Right ventricle myocardium superior (tissue), 1 donor: Measurements from ENCODE around the gene LTO1. TPM values are rescaled to one million over a fixed set of nuclear protein-coding genes. Genes with fewer than 3 reads are reported as not detected.
"Not testable (repeated sequence)": the region's sequence is repeated elsewhere in the genome, so short reads cannot be mapped to it uniquely, and the experiment has no call there.

ENCODE experiments used
- ATAC-seq: fragments of 200-7000 bp; cut with Tn5 transposase; one replicate; pipeline ENCODE4 v1.9.1; 2020; ENCODE audit warnings: mild to moderate bottlenecking; ENCODE audit not compliant: poor library complexity
- DNase-seq: peaks from one replicate; pipeline ENCODE4 v3.0.0-alpha.2; 2020
- intact Hi-C: fragments of 100-400 bp; cut with DNase I; formaldehyde crosslinking; loops from one replicate; pipeline ENCODE4 v1.11.2; 2022
- total RNA-seq: library from RNA; stranded (reverse); fragmentation: NEBNext Ultra II Directional; extraction: Animal tissue kit (Norgen Biotek cat#: 25700); gene quantifications from one replicate; pipeline ENCODE4 v1.2.1, GENCODE V29; 2021
- donor health status: DM: no; HTN: yes; CAD: no; lungs with severe emphysema.

LTO1 gene
- total RNA-seq, 1 donor from 2014 or later: 7.3 TPM

DNA sequence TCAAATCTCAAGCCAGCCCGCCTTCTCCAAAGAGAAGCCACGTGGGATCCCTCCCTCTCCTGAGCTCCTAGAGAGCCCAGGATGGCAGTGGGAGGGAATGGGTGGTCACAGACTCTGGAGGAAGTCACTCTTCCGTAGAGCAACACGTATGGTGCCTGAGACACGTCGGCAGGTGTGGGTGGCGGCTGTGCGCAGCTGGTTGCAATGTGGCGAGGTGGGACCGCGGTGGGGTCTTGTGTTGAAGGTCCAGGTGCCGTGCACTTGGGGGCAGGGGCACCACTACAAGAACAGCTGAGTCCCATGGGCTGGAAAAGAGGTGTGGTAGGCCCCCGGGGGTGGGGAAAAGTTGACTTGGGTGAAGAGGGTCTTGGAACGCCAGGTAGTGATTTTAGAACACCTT is 47.6 kb downstream of the LTO1 start:
- ATAC-seq (no peak), DNase-seq (no peak)

DNA sequence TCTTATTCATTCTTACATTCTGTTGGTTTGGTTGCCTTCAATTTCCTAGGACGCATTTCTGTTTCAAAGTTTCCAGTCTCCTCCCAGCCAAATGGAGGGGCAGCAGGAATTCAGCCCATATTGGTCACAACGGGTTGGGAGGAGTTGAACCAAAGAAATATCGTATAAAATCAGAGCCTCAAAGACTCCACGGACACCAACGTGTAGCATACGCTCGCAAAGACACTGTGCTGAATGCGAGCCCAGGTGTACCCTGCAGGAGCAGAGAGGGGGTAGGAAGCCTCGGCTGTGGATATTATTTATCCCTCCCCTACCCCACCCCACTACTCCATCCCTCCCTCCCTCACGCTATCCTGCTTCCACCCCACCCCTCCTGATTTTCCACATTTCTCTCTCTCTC is 49.7 kb downstream of the LTO1 start:
- ATAC-seq (no peak), DNase-seq (no peak)
- intact Hi-C loops: no loop called here

More for the DNA sequence above, 47.6 kb downstream of the LTO1 start:
- intact Hi-C loops: no loop called here

DNA sequence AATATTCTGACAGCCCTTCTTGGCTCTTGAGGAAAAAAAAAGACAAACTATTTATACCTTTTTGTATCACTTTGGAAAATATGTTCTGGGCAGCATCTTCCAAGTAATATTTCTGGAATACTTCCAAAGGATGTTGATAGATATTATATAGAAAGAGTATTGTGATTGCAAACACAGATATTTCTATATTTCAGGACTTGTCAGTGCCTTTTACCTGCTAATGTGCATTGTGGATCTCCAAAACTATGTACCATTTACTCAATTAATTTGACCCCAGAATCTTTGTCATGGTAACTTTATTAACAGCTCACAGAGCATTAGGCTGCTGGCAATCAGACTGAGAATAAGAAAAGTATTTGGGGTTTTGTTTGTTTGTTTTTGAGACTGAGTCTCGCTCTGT is 50.9 kb downstream of the LTO1 start:
- ATAC-seq (no peak), DNase-seq (no peak)
- intact Hi-C loops: no loop called here

DNA sequence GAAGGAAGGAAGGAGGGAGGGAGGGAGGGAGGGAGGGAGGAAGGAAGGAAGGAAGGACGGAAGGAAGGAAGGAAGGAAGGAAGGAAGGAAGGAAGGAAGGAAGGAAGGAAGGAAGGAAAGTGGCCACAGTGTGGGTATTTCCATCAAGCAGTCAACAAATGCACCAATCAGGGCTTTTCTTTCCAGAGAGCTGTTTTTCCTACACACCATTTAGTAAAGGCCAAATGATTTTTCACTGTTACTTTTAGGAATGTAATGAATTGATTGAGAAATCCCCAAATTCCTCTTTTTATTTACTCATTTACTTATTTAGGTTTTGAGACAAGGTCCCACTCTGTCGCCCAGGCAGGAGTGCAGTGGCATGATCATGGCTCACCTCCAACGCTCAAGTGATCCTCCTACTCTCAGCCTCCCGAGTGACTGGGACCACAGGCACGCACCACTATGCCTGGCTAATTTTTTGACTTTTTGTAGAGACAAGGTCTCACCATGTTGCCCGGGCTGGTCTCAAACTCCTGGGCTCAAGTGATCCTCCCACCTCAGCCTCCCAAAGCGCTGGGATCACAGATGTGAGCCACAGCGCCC is 53.0 kb downstream of the LTO1 start:
- intact Hi-C loops, ATAC-seq, DNase-seq: not testable (repeated sequence)

DNA sequence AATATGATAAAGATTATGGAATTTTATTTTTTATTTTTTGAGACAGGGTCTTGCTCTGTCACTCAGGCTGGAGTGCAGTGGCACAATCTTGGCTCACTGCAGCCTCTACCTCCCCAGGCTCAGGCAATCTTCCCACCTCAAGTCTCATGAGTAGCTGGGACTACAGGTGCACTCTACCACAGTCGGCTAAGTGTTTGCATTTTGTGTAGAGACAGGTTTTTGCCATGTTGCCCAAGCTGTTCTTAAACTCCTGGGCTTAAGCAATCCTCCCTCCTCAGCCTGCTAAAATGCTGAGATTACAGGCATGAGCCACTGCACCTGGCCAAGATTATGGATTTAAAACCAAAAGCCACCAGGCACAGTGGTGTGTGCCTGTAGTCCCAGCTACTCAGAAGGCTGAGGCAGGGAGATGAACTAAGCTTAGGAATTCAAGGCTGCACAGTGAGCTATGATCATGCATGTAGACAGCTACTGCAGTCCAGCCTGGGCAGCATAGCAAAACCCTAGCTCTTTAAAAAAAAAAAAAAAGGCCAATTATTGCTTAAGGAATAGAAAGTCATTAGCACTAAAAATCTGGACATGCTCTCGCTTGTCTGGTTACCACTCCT is 54.4 kb downstream of the LTO1 start:
- no peak for DNase-seq
- no peak for ATAC-seq
- intact Hi-C loops: no loop called here

DNA sequence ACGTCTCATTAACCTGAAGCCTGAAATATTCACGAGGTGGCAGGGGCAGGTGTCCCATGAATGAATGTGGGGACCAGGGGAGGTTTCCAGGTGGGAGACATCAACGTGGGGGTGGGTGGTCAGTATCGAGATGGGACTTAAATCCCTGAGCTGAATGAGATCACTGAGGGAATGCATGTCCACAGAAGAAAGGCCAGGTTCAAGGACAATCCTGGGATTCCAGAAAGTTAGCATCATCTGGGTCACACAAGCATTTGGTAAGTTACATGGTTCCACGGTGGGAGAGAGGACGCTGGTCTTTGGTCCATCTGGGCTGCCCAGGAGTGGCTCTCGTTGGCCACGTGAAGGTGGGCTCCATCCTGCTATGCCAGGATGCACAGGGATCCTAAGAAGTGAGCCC is 56.9 kb downstream of the LTO1 start:
- ATAC-seq (no peak), DNase-seq (no peak)
- intact Hi-C loops: no loop called here

DNA sequence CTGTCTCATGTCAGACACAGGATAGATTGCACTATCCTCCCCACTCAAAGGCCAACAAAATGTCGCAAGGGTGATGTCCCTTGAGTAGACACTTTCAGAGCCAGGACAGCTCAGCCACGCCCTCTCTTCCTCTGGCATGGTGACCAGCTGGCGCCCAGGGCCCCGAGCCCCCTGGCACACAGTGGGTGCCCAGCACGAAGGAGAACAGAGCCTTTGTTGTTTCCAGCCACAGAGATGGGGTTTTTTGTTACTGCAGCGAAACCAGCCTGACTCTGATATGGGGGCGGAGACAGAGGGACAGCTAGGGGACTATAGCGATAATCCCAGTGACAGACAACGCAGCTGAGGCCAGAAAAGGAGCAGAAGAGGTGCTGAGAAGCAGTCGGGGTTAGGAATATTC is 57.5 kb downstream of the LTO1 start:
- intact Hi-C loops: no loop called here
- DNase-seq (no peak), ATAC-seq (no peak)

DNA sequence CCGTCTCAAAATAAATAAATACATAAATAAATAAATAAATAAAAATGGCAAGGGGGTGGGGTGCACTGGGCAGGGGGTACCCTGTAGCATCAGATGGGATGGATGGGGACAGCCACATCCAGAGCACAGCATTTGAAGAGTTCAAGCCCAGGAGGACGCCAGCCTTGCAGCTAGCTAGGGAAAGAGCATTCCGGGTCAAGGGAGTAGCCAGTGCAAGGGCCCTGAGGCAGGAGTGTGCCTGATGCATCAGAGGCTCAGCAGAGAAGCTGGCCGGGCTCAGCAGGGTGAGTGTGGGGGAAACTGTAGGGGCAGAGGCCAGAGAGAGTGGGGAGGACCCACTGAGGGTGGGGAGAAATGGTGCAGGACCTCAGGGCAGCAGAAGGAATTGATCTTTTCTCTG is 57.9 kb downstream of the LTO1 start:
- intact Hi-C loops: no loop called here
- no peak for DNase-seq
- no peak for ATAC-seq

Other genes starting within 250 kb of the LTO1 start
- gene LINC01488, start 193.7 kb downstream of the LTO1 start, total RNA-seq: 0.22 TPM
- 136 TPM for gene CCND1, start 34.2 kb downstream of the LTO1 start, total RNA-seq
- gene FGF19, start 28.7 kb upstream of the LTO1 start, total RNA-seq: not detected
- not detected for gene FGF4, start 100.0 kb upstream of the LTO1 start, total RNA-seq
- not detected for gene FGF3, start 144.1 kb upstream of the LTO1 start, total RNA-seq